Measurements from ENCODE around the gene CKAP2L. TPM values are rescaled to one million over a fixed set of nuclear protein-coding genes. Genes with fewer than 3 reads are reported as not detected.

CKAP2L gene
- total RNA-seq, 1 donor from 2014 or later, result 0.26 TPM

- no peak for FAIRE-seq
- DNase-seq (ENCODE audit: low read depth), result no peak
- H3K27me3 ChIP-seq (ENCODE audit: control insufficient read depth, insufficient read depth, low read length), result no peaks in the 10 kb centered on the region
- H3K36me3 ChIP-seq (ENCODE audit: control insufficient read depth, insufficient read depth, low read length), result no peaks in the 10 kb centered on the region
- no peak for TF ChIP-seq CTCF (IDR thresholded peaks at IDR 0.05; ENCODE audit: insufficient read depth, low read length, severe bottlenecking)
- H3K4me3 ChIP-seq (ENCODE audit: low read depth, low read length), result no peak overlapping the region
These were observed 58.8 kb downstream of the CKAP2L start for GRCh38 chr2:112705575-112705974.

- no peak for FAIRE-seq
- no peak for DNase-seq (ENCODE audit: low read depth)
- no peak for TF ChIP-seq CTCF (IDR thresholded peaks at IDR 0.05; ENCODE audit: insufficient read depth, low read length, severe bottlenecking)
These were observed 60.7 kb downstream of the CKAP2L start for GRCh38 chr2:112703684-112704083.

GRCh38 chr2:112701052-112701451, 63.4 kb downstream of the CKAP2L start:
- Histone ChIP-seq H3K27me3 (ENCODE audit: control insufficient read depth, insufficient read depth, low read length) (no peaks in the 10 kb centered on the region), H3K4me3 (ENCODE audit: low read depth, low read length) (no peak overlapping the region), H3K36me3 (ENCODE audit: control insufficient read depth, insufficient read depth, low read length) (no peaks in the 10 kb centered on the region)
- no peak for TF ChIP-seq CTCF (IDR thresholded peaks at IDR 0.05; ENCODE audit: insufficient read depth, low read length, severe bottlenecking)
- DNase-seq (ENCODE audit: low read depth), result no peak
- FAIRE-seq, result no peak

More at GRCh38 chr2:112703684-112704083, 60.7 kb downstream of the CKAP2L start:
- Histone ChIP-seq H3K4me3 (ENCODE audit: low read depth, low read length) (no peak overlapping the region), H3K36me3 (ENCODE audit: control insufficient read depth, insufficient read depth, low read length) (no peaks in the 10 kb centered on the region), H3K27me3 (ENCODE audit: control insufficient read depth, insufficient read depth, low read length) (no peaks in the 10 kb centered on the region)

- Histone ChIP-seq H3K27me3 (ENCODE audit: control insufficient read depth, insufficient read depth, low read length) (no peaks in the 10 kb centered on the region), H3K36me3 (ENCODE audit: control insufficient read depth, insufficient read depth, low read length) (no peaks in the 10 kb centered on the region), H3K4me3 (ENCODE audit: low read depth, low read length) (no peak overlapping the region)
- FAIRE-seq (no peak), DNase-seq (ENCODE audit: low read depth) (no peak)
- no peak for TF ChIP-seq CTCF (IDR thresholded peaks at IDR 0.05; ENCODE audit: insufficient read depth, low read length, severe bottlenecking)
These were observed 64.3 kb downstream of the CKAP2L start for GRCh38 chr2:112699984-112700667.

GRCh38 chr2:112698834-112699515, 65.4 kb downstream of the CKAP2L start:
- no peak for FAIRE-seq
- Histone ChIP-seq H3K36me3 (ENCODE audit: control insufficient read depth, insufficient read depth, low read length) (no peaks in the 10 kb centered on the region), H3K4me3 (ENCODE audit: low read depth, low read length) (no peak overlapping the region), H3K27me3 (ENCODE audit: control insufficient read depth, insufficient read depth, low read length) (no peaks in the 10 kb centered on the region)
- TF ChIP-seq CTCF (IDR thresholded peaks at IDR 0.05; ENCODE audit: insufficient read depth, low read length, severe bottlenecking), result no peak
- DNase-seq (ENCODE audit: low read depth), result no peak
